ENCODE data around the gene OR2D2.
"Not testable (repeated sequence)": the region's sequence is repeated elsewhere in the genome, so short reads cannot be mapped to it uniquely, and the experiment has no call there.

Gene OR2D2, protein sequence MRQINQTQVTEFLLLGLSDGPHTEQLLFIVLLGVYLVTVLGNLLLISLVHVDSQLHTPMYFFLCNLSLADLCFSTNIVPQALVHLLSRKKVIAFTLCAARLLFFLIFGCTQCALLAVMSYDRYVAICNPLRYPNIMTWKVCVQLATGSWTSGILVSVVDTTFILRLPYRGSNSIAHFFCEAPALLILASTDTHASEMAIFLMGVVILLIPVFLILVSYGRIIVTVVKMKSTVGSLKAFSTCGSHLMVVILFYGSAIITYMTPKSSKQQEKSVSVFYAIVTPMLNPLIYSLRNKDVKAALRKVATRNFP

GRCh38 chr11:6892400-6892799, at the start of gene OR2D2:
TSS of gene OR2D2 (minus strand) at chr11:6892500. CDS start at chr11:6892500, 0 bp downstream.
- no peak for DNase-seq

- no peak for DNase-seq
These were observed 49.7 kb upstream of the OR2D2 start for GRCh38 chr11:6941970-6942369.

DNA sequence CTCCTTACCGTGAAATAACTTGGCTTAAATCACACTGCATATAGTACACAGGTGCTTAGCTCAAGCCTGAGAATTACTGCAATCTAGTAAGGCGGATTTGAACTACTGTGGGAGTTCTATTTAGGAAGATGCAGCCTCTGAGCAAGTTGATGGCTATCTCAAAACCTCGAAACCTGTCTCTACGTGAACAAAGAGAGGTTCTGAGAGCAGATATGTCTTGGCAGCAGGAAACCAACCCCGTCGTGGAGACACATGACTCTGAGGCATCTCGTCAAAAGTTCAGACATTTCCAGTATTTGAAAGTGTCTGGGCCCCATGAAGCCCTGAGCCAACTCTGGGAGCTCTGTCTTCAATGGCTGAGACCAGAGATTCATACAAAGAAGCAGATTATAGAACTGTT, 39.8 kb upstream of the OR2D2 start:
- no peak for DNase-seq

GRCh38 chr11:6931146-6931713, 38.9 kb upstream of the OR2D2 start:
- DNase-seq, result no peak

- DNase-seq, result no peak
These were observed 36.6 kb upstream of the OR2D2 start for GRCh38 chr11:6928916-6929315.

DNA sequence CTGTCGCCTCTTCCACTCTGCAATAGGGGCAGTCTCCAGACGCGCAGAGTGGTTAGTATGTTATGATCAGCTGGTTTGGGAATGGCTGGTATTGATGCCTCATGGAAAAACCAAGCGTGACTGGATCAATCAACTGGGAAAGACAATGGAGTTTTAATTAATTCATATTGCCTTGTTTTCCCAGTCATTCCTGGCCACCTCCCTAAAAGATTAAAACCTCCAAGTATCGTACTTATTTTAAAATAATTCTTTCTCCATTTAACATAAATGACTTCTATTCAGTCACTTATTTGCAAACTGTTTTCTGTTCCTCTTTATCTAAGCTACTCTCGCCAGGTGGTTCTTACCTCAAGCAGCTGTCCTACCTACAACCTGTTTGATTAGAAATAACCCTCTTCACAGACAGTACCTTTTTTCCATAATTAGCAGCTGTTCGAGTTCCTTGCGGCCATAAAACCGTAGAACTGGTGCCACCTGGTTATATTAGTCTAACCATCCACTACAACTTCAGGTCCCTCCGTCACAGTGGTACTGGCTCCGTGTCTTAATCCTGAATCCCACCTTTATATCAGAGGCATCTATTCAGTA, 34.8 kb upstream of the OR2D2 start:
- DNase-seq, result peak; percentile 70

- peak; percentile 80 for DNase-seq
These were observed 34.1 kb upstream of the OR2D2 start, which contains the start of gene ZNF215 for GRCh38 chr11:6926208-6927029. TSS of gene ZNF215 (plus strand) at chr11:6926426. CDS start at chr11:6932273, 5,847 bp downstream.

GRCh38 chr11:6925636-6926207, 33.4 kb upstream of the OR2D2 start:
- DNase-seq, result peak; percentile 5

GRCh38 chr11:6925007-6925577, 32.8 kb upstream of the OR2D2 start:
- no peak for DNase-seq

- no peak for DNase-seq
These were observed 28.4 kb upstream of the OR2D2 start, which contains the start of gene OR2D3 for GRCh38 chr11:6920702-6921101. TSS of gene OR2D3 (plus strand) at chr11:6921002. CDS start at chr11:6921002, 0 bp downstream.

DNA sequence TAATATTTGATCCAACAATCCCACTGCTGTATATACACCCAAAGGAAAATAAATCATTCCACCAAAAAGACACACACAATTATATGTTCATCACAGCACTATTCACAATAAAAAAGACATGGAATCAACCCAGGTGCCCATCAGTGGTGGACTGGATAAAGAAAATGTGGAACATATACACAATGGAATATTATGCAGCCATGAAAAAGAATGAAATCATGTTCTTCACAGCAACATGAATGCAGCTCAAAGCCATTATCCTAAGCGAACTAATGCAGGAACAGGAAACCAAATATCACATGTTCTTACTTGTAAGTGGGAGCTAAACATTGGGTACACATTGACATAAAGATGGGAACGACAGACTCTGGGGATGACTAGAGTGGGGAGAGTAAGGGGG, 27.4 kb upstream of the OR2D2 start:
- no peak for DNase-seq

DNA sequence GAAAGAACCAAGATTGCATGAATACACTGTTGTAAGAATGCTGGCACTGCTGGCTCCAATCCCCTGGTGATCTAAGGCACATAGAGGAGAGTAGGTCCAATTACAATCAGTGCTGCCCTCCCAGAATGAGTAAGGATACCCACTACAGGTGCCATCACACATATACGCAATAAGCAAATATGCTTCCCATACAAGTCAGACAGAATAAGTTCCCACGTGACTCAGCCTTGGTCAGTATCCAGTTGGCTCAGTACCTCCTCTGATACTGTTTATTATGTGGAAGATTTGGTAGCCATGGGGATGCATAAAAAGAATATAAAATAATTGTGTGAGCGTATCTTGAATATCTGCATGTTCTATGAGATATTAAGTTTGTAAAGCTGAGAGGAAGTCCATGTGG, 19.6 kb upstream of the OR2D2 start:
- no peak for DNase-seq

DNA sequence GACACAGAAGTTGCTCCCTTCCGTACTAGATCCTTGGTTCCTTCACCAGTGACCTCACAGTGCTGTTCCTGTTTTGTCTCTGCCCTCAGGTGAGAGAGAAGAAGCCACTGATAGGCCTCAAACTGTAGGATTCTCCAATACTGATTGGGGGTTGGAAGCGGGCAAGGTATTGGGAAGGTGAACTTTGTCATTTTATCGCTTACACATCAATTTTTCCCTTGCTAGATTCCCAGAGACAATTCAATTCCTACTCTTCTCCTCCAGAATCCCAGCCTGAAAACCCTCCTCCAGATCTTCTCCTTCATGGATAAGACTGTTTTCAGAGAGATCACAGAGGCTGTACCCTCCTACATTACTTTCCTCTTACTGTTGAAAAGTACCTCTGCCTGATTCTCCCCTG, 19.1 kb upstream of the OR2D2 start:
- DNase-seq, result no peak

DNA sequence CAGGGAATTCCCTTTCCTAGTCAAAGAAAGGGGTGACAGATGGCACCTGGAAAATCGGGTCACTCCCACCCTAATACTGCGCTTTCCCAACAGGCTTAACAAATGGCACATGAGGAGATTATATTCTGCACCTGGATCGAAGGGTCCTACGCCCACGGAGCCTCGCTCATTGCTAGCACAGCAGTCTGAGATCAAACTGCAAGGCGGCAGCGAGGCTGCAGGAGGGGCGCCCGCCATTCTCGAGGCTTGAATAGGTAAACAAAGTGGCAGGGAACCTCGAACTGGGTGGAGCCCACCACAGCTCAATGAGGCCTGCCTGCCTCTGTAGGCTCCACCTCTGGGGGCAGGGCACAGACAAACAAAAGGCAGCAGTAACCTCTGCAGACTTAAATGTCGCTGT, 12.5 kb upstream of the OR2D2 start:
- DNase-seq, result not testable (repeated sequence)

DNA sequence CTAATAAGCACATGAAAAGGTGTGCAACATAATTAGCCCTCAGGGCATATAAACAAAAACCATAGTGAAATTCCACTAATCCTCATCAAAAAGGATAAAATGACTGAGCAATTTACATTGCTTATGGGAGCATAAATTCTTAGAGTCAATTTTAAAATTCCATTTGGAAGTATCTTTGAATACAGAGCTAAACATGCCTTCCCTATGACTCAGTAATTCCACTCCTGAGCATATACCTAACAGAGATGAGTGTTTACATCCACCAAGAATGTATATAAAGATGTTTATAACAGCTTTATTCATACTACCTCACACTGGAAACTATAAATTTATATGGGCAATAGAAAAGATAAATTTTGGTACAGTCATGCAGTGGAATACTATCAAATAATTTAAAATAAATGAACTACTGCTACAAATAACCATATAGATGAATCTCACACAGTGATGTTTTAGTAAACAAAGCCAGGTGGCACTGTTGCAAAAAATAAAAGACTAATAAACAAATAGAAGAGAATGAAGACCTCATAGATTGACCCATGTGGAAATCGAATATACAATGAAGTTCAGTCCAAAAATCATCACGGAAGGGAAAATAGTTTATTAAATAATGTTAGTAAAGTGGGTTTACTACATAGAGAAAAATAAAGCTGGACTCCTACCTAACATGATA, 8.2 kb upstream of the OR2D2 start:
- no peak for DNase-seq

- DNase-seq, result no peak
These were observed 6.6 kb upstream of the OR2D2 start for GRCh38 chr11:6898911-6899310.

- no peak for DNase-seq
These were observed 2.7 kb upstream of the OR2D2 start for GRCh38 chr11:6895010-6895409.

GRCh38 chr11:6894097-6894496, 1.8 kb upstream of the OR2D2 start:
- DNase-seq, result no peak

DNA sequence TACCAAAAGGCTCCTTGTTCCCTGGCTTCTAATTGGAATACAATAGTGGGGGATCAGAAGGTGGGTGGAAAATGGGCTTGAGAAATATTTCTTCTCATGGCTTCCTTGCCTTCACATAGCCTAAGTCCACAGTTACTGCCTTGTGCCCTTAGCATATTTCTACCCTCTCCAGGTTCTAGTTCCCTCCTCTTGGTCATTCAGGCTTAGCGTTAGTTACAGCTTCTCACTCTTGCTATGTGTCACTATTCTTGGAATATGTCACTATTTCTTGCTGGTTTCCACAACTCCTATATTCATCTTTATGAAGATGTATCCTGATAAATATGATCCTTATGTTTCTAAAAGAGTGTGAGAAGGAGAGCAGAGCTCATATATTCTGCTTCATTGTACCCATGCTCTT, 2.5 kb downstream of the OR2D2 start:
- DNase-seq, result no peak

DNA sequence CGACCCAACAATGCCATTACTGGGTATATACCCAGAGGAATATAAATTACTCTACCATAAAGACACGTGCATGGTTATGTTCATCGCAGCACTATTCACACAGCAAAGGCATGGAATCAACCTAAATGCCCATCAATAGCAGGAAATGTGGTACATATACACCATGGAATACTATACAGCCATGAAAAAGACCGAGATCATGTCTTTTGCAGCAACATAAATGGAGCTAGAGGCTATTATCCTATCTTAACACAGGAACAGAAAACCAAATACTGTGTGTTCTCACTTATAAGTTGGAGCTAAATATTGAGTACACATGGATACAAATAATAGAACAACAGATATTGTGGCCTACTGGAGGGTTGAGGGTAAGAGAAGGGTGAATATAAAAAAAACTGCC, 3.5 kb downstream of the OR2D2 start:
- no peak for DNase-seq

DNA sequence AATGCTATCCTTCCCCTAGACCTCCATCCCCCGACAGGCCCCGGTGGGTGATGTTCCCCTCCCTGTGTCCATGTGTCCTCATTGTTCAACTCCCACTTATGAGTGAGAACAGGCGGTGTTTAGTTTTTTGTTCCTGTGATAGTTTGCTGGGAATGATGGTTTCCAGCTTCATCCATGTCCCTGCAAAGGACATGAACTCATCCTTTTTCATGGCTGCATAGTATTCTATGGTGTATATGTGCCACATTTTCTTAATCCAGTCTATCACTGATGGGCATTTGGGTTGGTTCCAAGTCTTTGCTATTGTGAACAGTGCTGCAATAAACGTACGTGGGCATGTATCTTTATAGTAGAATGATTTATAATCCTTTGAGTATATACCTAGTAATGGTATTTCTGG, 4.6 kb downstream of the OR2D2 start:
- DNase-seq, result not testable (repeated sequence)

DNA sequence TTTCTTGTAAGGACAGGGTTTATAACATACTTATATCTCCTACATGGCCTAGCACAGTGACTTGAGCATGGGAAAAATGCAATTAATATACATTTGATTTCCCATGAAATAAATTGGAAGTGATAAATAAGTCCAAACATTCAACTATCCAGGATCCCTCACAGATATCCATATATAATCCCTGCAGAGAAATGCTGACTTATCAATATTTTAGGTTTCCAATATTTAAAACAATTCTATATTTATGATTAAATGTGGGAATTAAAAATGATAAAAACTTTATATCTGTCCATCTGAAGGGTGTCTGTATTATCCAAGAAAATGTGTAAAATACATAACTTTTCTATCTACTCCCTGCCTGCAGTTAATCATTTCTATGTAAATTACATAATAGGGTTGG, 9.5 kb downstream of the OR2D2 start:
- no peak for DNase-seq
